Esophagus squamous epithelium (tissue), 5 donors: ENCODE measurements around the gene STK26. TPM values are rescaled to one million over a fixed set of nuclear protein-coding genes. Genes with fewer than 3 reads are reported as not detected.

Source experiments
- DNase-seq: peaks from one replicate; lab custom pipeline; 2025; lab: John Stamatoyannopoulos, UW
- H3K27ac ChIP-seq, 4 donors: fragments of 200-600 bp; sonication (generic); one replicate each; pipeline ENCODE4 v1.5.1; 2016 to 2019; ENCODE audit warnings: mild to moderate bottlenecking in 1 of 4
- H3K27me3 ChIP-seq, 4 donors: fragments of 200-600 bp; sonication (generic); 1 replicate in 3 of 4; 2 replicates in 1 of 4; pipeline versions ENCODE4 v1.5.1 to v1.6.0; 2017 to 2021; ENCODE audit warnings: antibody characterized with exemption in 1 of 4
- H3K36me3 ChIP-seq, 3 donors: fragments of 200-600 bp; sonication (generic); one replicate each; pipeline ENCODE4 v1.5.1; 2016 to 2019
- H3K4me1 ChIP-seq, 3 donors: fragments of 200-600 bp; sonication (generic); one replicate each; pipeline ENCODE4 v1.5.1; 2017 to 2019
- H3K4me3 ChIP-seq, 4 donors: fragments of 200-600 bp; sonication (generic); 1 replicate in 3 of 4; 2 replicates in 1 of 4; pipeline ENCODE4 v1.5.1; 2016 to 2019; ENCODE audit warnings: mild to moderate bottlenecking in 2 of 4, moderate library complexity in 1 of 4
- H3K9me3 ChIP-seq, 3 donors: fragments of 200-600 bp; sonication (generic); one replicate each; pipeline ENCODE4 v1.5.1; 2016 to 2019
- CTCF ChIP-seq, 6 experiments: fragments of 450-650 bp in 4 of 6; fragments of 200-600 bp in 2 of 6; sonication (generic) in 2 of 6; IDR thresholded peaks; one replicate each; pipeline ENCODE4 v1.5.1; 2016 to 2019; ENCODE audit warnings: antibody characterized with exemption in 6 of 6, mild to moderate bottlenecking in 4 of 6, moderate library complexity in 4 of 6
- POLR2A ChIP-seq, 4 donors: fragments of 450-650 bp; IDR thresholded peaks; one replicate each; pipeline ENCODE4 v1.6.1; 2017; ENCODE audit warnings: antibody characterized with exemption in 4 of 4, mild to moderate bottlenecking in 4 of 4, moderate library complexity in 3 of 4
- WGBS, 2 donors: methylation state at CpG; one replicate each; pipeline ENCODE4 v1.1.5; 2018; 5-methylcytosine and 5-hydroxymethylcytosine counted together
- intact Hi-C: fragments of 100-400 bp; cut with DNase I; formaldehyde crosslinking; loops from one replicate; pipeline ENCODE4 v1.15.0; 2022
- total RNA-seq, 4 donors: library from RNA; depleted of rRNA; stranded (reverse); fragments of >200 nt; gene quantifications; one replicate each; pipeline ENCODE4 v1.1.0, GENCODE V29; 2016
- donor health status: DM: yes; HTN: yes; CAD: no.

The STK26 gene
- total RNA-seq, 4 donors from 2014 or later = 12.2 to 21.6 (median 19.9) TPM

GRCh38 chrX:132077414-132077813, 54.3 kb downstream of the STK26 start:
- no peaks in the 10 kb centered on the region for H3K27me3 ChIP-seq

GRCh38 chrX:132077912-132078311, 54.8 kb downstream of the STK26 start:
- H3K4me3 ChIP-seq = no peak overlapping the region
- no peaks in the 10 kb centered on the region for H3K9me3 ChIP-seq
- H3K36me3 ChIP-seq = no peaks in the 10 kb centered on the region
- TF ChIP-seq POLR2A (IDR thresholded peaks at IDR 0.05) = no peak
- no peak for TF ChIP-seq CTCF (IDR thresholded peaks at IDR 0.05)
- intact Hi-C loops = no loop called here
- H3K27ac ChIP-seq = no peak overlapping the region
- H3K4me1 ChIP-seq = no peaks in the 10 kb centered on the region
- DNase-seq = no peak
- H3K27me3 ChIP-seq = no peaks in the 10 kb centered on the region
- 57 to 92% methylated on average over 3 of the region's 3 CpGs for WGBS, 2 donors

More at GRCh38 chrX:132077414-132077813, 54.3 kb downstream of the STK26 start:
- TF ChIP-seq CTCF (IDR thresholded peaks at IDR 0.05) (no peak), POLR2A (IDR thresholded peaks at IDR 0.05) (no peak)
- H3K36me3 ChIP-seq = no peaks in the 10 kb centered on the region
- intact Hi-C loops = no loop called here
- no peaks in the 10 kb centered on the region for H3K9me3 ChIP-seq
- H3K4me3 ChIP-seq = no peak overlapping the region
- WGBS, 2 donors = 71 to 100% methylated on average over 1 of the region's 1 CpG
- H3K27ac ChIP-seq = no peak overlapping the region
- DNase-seq = no peak
- no peaks in the 10 kb centered on the region for H3K4me1 ChIP-seq

GRCh38 chrX:132085786-132086185, 62.7 kb downstream of the STK26 start:
- intact Hi-C loops = no loop called here
- TF ChIP-seq CTCF (IDR thresholded peaks at IDR 0.05) = no peak
- no peak for TF ChIP-seq POLR2A (IDR thresholded peaks at IDR 0.05)
- Histone ChIP-seq H3K4me1 (no peaks in the 10 kb centered on the region), H3K27me3 (no peaks in the 10 kb centered on the region), H3K27ac (no peak overlapping the region), H3K36me3 (no peaks in the 10 kb centered on the region), H3K9me3 (no peaks in the 10 kb centered on the region), H3K4me3 (no peak overlapping the region)
- DNase-seq = no peak
- WGBS, 2 donors = 19 to 23% methylated on average over 2 to 3 of the region's 3 CpGs

- Histone ChIP-seq H3K9me3 (no peaks in the 10 kb centered on the region), H3K4me1 (no peaks in the 10 kb centered on the region), H3K36me3 (no peaks in the 10 kb centered on the region), H3K27me3 (no peaks in the 10 kb centered on the region), H3K4me3 (no peak overlapping the region), H3K27ac (no peak overlapping the region)
- intact Hi-C loops = no loop called here
- DNase-seq = no peak
- TF ChIP-seq CTCF (IDR thresholded peaks at IDR 0.05) = no peak
- TF ChIP-seq POLR2A (IDR thresholded peaks at IDR 0.05) = no peak
- WGBS, 2 donors = 31 to 32% methylated on average over 1 to 2 of the region's 2 CpGs
Observed at GRCh38 chrX:132086672-132087071, 63.6 kb downstream of the STK26 start.

- Histone ChIP-seq H3K4me1 (no peaks in the 10 kb centered on the region), H3K27me3 (no peaks in the 10 kb centered on the region), H3K27ac (no peak overlapping the region), H3K36me3 (no peaks in the 10 kb centered on the region), H3K4me3 (no peak overlapping the region), H3K9me3 (no peaks in the 10 kb centered on the region)
- intact Hi-C loops = no loop called here
- TF ChIP-seq POLR2A (IDR thresholded peaks at IDR 0.05) (no peak), CTCF (IDR thresholded peaks at IDR 0.05) (no peak)
- no peak for DNase-seq
Observed at GRCh38 chrX:132088864-132089263, 65.8 kb downstream of the STK26 start.
